H1 (cell line): ENCODE measurements around the gene CS. TPM values are rescaled to one million over a fixed set of nuclear protein-coding genes. Genes with fewer than 3 reads are reported as not detected.
"Not testable (repeated sequence)": the region's sequence is repeated elsewhere in the genome, so short reads cannot be mapped to it uniquely, and the experiment has no call there.

ENCODE experiments used
- CTCF ChIA-PET: fragments of 300-600 bp; sonication (Branson Sonifier 250); formaldehyde crosslinking; loops from one replicate; lab custom pipeline; 2021; ENCODE audit not compliant: partially characterized antibody; lab: Charles Lee
- POLR2A ChIA-PET: fragments of 300-600 bp; sonication (Branson Sonifier 250); formaldehyde crosslinking; loops from one replicate; lab custom pipeline; 2021; ENCODE audit warnings: inconsistent platforms; ENCODE audit not compliant: partially characterized antibody; lab: Charles Lee
- DNase-seq, 2 experiments: peaks; one replicate each; pipeline versions ENCODE4 v3.0.0 to v3.0.0-alpha.2; 2010 to 2022; ENCODE audit warnings: low spot score in 2 of 2, low read depth in 1 of 2, mixed read lengths in 1 of 2
- FAIRE-seq: peaks from 2 replicates; lab custom pipeline; 2011; peaks lifted over from hg19 to GRCh38; lab: Jason Lieb, UNC
- H2AFZ ChIP-seq: 2 replicates; pipeline ENCODE4 v1.8.1; 2012; ENCODE audit warnings: low read length, inconsistent platforms
- H2AK5ac ChIP-seq: 2 replicates; pipeline ENCODE4 v1.6.1; 2013; ENCODE audit warnings: low read depth, low read length
- H2BK120ac ChIP-seq: replicated peaks from 2 replicates; pipeline ENCODE3; 2013; ENCODE audit warnings: low read depth, low read length, inconsistent platforms
- H2BK12ac ChIP-seq: 2 replicates; pipeline ENCODE4 v1.6.1; 2013; ENCODE audit warnings: low read depth, low read length
- H2BK15ac ChIP-seq: 2 replicates; pipeline ENCODE4 v1.6.1; 2013; ENCODE audit warnings: low read length
- H2BK20ac ChIP-seq: 2 replicates; pipeline ENCODE4 v1.6.1; 2013; ENCODE audit warnings: low read length
- H2BK5ac ChIP-seq: 2 replicates; pipeline ENCODE4 v1.6.1; 2013; ENCODE audit warnings: low read depth, low read length
- H3K14ac ChIP-seq: 2 replicates; pipeline ENCODE4 v1.6.1; 2013; ENCODE audit warnings: inconsistent platforms; ENCODE audit not compliant: insufficient read length
- H3K18ac ChIP-seq: 2 replicates; pipeline ENCODE4 v1.6.1; 2013; ENCODE audit warnings: low read length; ENCODE audit errors: extremely low read depth
- H3K23ac ChIP-seq: 2 replicates; pipeline ENCODE4 v1.6.1; 2013; ENCODE audit warnings: inconsistent platforms; ENCODE audit not compliant: insufficient read length
- H3K23me2 ChIP-seq: 2 replicates; pipeline ENCODE4 v1.6.1; 2013; ENCODE audit warnings: low read depth, low read length
- H3K27ac ChIP-seq: 2 replicates; pipeline ENCODE4 v1.6.1; 2011; ENCODE audit warnings: low read depth, low read length, inconsistent platforms
- H3K27me3 ChIP-seq, 4 experiments: replicated peaks in 1 of 4; 1 replicate in 1 of 4; 2 replicates in 3 of 4; pipeline versions ENCODE4 v1.6.1 to v1.8.1; 2011 to 2013; ENCODE audit warnings: low read length in 3 of 4, mild to moderate bottlenecking in 3 of 4, inconsistent platforms in 2 of 4, mixed read lengths in 2 of 4, moderate library complexity in 1 of 4; ENCODE audit not compliant: control insufficient read depth in 3 of 4, insufficient read depth in 3 of 4; ENCODE audit errors: extremely low read depth in 1 of 4
- H3K36me3 ChIP-seq, 4 experiments: 2 replicates each; pipeline versions ENCODE4 v1.6.1 to v1.8.1; 2011 to 2013; ENCODE audit warnings: mild to moderate bottlenecking in 4 of 4, low read length in 3 of 4, moderate library complexity in 2 of 4, control low read depth in 1 of 4, inconsistent platforms in 1 of 4; ENCODE audit not compliant: insufficient read depth in 4 of 4, control insufficient read depth in 2 of 4
- H3K4ac ChIP-seq: replicated peaks from 2 replicates; pipeline ENCODE3; 2013; ENCODE audit warnings: low read length, low read depth, mixed read lengths, inconsistent platforms; ENCODE audit not compliant: insufficient read length
- H3K4me1 ChIP-seq, 4 experiments: replicated peaks in 1 of 4; 1 replicate in 1 of 4; 2 replicates in 3 of 4; pipeline versions ENCODE4 v1.6.1 to v1.8.1; 2011 to 2013; ENCODE audit warnings: low read length in 3 of 4, inconsistent platforms in 2 of 4, mixed read lengths in 1 of 4; ENCODE audit not compliant: insufficient read depth in 4 of 4, control insufficient read depth in 3 of 4
- H3K4me2 ChIP-seq, 2 experiments: 2 replicates each; pipeline versions ENCODE4 v1.6.1 to v1.8.1; 2011 to 2013; ENCODE audit warnings: low read depth in 2 of 2, low read length in 2 of 2, control low read depth in 1 of 2, inconsistent platforms in 1 of 2, mild to moderate bottlenecking in 1 of 2; ENCODE audit not compliant: insufficient read depth in 1 of 2
- H3K4me3 ChIP-seq, 4 experiments: fragments of 200-600, 300-600 bp in 1 of 4; sonication (generic), shearing (Covaris generic), sonication (Bioruptor Twin) in 1 of 4; 2 replicates each; pipeline versions ENCODE4 v1.5.1 to v1.8.1; 2011 to 2016; ENCODE audit warnings: low read length in 4 of 4, low read depth in 3 of 4, control low read depth in 2 of 4, inconsistent platforms in 2 of 4, mild to moderate bottlenecking in 2 of 4, mixed read lengths in 1 of 4, moderate library complexity in 1 of 4; ENCODE audit not compliant: insufficient read depth in 2 of 4; ENCODE audit errors: extremely low read depth in 1 of 4
- H3K56ac ChIP-seq: replicated peaks from 2 replicates; pipeline ENCODE3; 2013; ENCODE audit warnings: low read depth, mild to moderate bottlenecking, mixed read lengths, low read length, inconsistent platforms; ENCODE audit not compliant: insufficient read length
- H3K79me1 ChIP-seq: 2 replicates; pipeline ENCODE4 v1.6.1; 2013; ENCODE audit warnings: low read depth, low read length, control low read depth
- H3K79me2 ChIP-seq, 2 experiments: 2 replicates each; pipeline versions ENCODE4 v1.6.1 to v1.8.1; 2012 to 2013; ENCODE audit warnings: low read length in 2 of 2, mild to moderate bottlenecking in 2 of 2, inconsistent platforms in 1 of 2; ENCODE audit not compliant: insufficient read depth in 2 of 2, control insufficient read depth in 1 of 2
- H3K9ac ChIP-seq, 4 experiments: replicated peaks in 1 of 4; 1 replicate in 1 of 4; 2 replicates in 3 of 4; pipeline versions ENCODE4 v1.6.1 to v1.8.1; 2011 to 2013; ENCODE audit warnings: low read depth in 3 of 4, low read length in 3 of 4, control low read depth in 2 of 4, mild to moderate bottlenecking in 2 of 4, moderate library complexity in 2 of 4, inconsistent platforms in 1 of 4; ENCODE audit errors: extremely low read depth in 1 of 4
- H3K9me3 ChIP-seq, 2 experiments: 2 replicates each; pipeline versions ENCODE4 v1.6.1 to v1.8.1; 2012 to 2013; ENCODE audit warnings: mild to moderate bottlenecking in 2 of 2, moderate library complexity in 2 of 2, control low read depth in 1 of 2, inconsistent platforms in 1 of 2, low read depth in 1 of 2, low read length in 1 of 2, mixed read lengths in 1 of 2; ENCODE audit not compliant: insufficient read depth in 2 of 2
- H4K20me1 ChIP-seq, 2 experiments: replicated peaks in 1 of 2; 2 replicates each; pipeline versions ENCODE3 to v1.8.1; 2011 to 2013; ENCODE audit warnings: inconsistent platforms in 2 of 2, low read length in 2 of 2, mild to moderate bottlenecking in 1 of 2; ENCODE audit not compliant: insufficient read depth in 2 of 2, control insufficient read depth in 1 of 2
- H4K5ac ChIP-seq: 2 replicates; pipeline ENCODE4 v1.6.1; 2013; ENCODE audit warnings: low read length, low read depth, mixed read lengths, inconsistent platforms; ENCODE audit not compliant: insufficient read length
- H4K8ac ChIP-seq: 2 replicates; pipeline ENCODE4 v1.8.0; 2013; ENCODE audit warnings: mild to moderate bottlenecking, moderate library complexity, low read length, inconsistent platforms; ENCODE audit not compliant: insufficient read depth; ENCODE audit errors: extremely low read depth
- H4K91ac ChIP-seq: replicated peaks from 2 replicates; pipeline ENCODE3; 2013; ENCODE audit warnings: low read length, mixed read lengths, inconsistent platforms; ENCODE audit not compliant: insufficient read length
- CBX5 ChIP-seq: fragments of 300-800, 300-1000 bp; sonication (generic); IDR thresholded peaks from 2 replicates; pipeline ENCODE4 v1.7.1; 2016; ENCODE audit warnings: antibody characterized with exemption, low read length, low read depth
- JUND ChIP-seq: IDR thresholded peaks from 2 replicates; pipeline ENCODE4 v1.6.1; 2011; ENCODE audit warnings: mild to moderate bottlenecking, improper control_type of control experiment, low read length
- KDM4A ChIP-seq: IDR thresholded peaks from one replicate; pipeline ENCODE4 v1.7.1; 2012; ENCODE audit warnings: low read depth, mild to moderate bottlenecking, moderate library complexity, low read length, inconsistent platforms; ENCODE audit not compliant: severe bottlenecking
- POU5F1 ChIP-seq: IDR thresholded peaks from 2 replicates; pipeline ENCODE4 v1.6.1; 2011; ENCODE audit warnings: low read depth, mild to moderate bottlenecking, low read length, moderate library complexity
- RFX5 ChIP-seq: IDR thresholded peaks from 2 replicates; pipeline ENCODE4 v1.6.1; 2011; ENCODE audit warnings: low read depth, low read length, improper control_type of control experiment, borderline replicate concordance
- RXRA ChIP-seq: IDR thresholded peaks from 2 replicates; pipeline ENCODE4 v1.6.1; 2011; ENCODE audit warnings: low read depth, mild to moderate bottlenecking, low read length, moderate library complexity; ENCODE audit not compliant: insufficient read depth
- SP1 ChIP-seq: IDR thresholded peaks from 2 replicates; pipeline ENCODE4 v1.6.1; 2011; ENCODE audit warnings: low read depth, low read length
- SP4 ChIP-seq: IDR thresholded peaks from 2 replicates; pipeline ENCODE4 v1.6.1; 2012; ENCODE audit warnings: low read length, inconsistent platforms
- SRF ChIP-seq: IDR thresholded peaks from 2 replicates; pipeline ENCODE4 v1.6.1; 2011; ENCODE audit warnings: mild to moderate bottlenecking, low read depth, low read length, moderate library complexity
- WGBS, 2 experiments: shearing (Covaris generic) in 1 of 2; methylation state at CpG; one replicate each; pipeline versions ENCODE4 v1.1.6 to v1.1.7; 2013 to 2015; ENCODE audit warnings: low lambda C conversion rate in 2 of 2, mixed read lengths in 2 of 2, inconsistent platforms in 1 of 2, low coverage in 1 of 2, missing lambda C conversion rate in 1 of 2; ENCODE audit not compliant: insufficient replicate concordance in 2 of 2, insufficient coverage in 1 of 2, insufficient read length in 1 of 2; ENCODE audit errors: extremely low coverage in 1 of 2, missing lambda C conversion rate in 1 of 2; 5-methylcytosine and 5-hydroxymethylcytosine counted together
- polyA plus RNA-seq, 7 experiments: library from polyadenylated mRNA; depleted of rRNA in 3 of 7; stranded (reverse) in 5 of 7; unstranded in 2 of 7; fragments of >200 nt in 5 of 7; fragments of 200-250 nt in 2 of 7; gene quantifications; 1 replicate in 5 of 7; 2 replicates in 1 of 7; 4 replicates in 1 of 7; pipeline versions ENCODE4 v1.2.1 to v1.2.3, GENCODE V29; 2011 to 2013; ENCODE audit warnings: missing spikeins in 2 of 7, mixed read lengths in 2 of 7
- total RNA-seq: library from RNA; stranded (reverse); fragmentation: NEBNext Ultra II Directional; extraction: Animal tissue kit (Norgen Biotek cat#: 25700); gene quantifications from 2 replicates; pipeline ENCODE4 v1.2.1, GENCODE V29; 2021

The CS gene
- total and polyA plus RNA-seq, 2 of the 8 experiments (the other 6 are each of a cell fraction or from before 2014, with no cell fraction given): 96.6 to 238 TPM

DNA sequence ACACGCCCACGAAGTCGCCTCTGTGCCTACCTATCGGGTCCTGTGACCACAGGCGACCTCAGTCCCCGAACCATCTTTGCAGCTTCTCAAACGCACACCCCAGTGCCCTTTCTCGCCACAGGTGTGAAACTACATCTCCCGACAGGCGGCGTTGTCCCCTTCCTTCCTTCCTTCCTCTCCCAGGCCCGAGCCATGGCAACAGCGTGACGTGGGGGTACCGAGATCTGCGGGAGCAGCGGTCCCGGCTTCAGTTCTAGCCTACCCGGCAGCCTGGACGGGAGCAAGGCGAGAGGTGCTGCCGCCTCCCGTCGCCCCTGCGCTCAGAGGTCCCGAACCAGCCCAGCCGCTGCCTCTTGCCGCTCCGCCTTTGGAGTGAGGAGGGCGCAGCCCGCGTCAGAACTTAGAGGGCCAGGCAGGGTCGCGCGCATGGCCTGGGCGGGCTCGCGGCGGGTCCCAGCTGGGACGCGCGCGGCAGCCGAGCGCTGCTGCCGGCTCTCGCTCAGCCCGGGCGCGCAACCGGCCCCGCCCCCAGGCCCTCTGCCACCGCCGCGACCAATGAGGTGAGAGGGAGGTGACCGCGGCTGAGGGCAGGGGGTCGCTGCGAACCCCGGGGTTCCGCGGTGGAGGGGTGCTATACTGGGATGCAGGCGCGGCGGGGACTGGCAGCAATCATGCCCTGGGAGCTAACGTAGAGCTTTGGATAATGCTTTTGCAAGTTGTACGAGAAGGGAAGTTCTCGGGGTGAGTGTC lies 33.3 kb downstream of the CS start, which contains the start of gene COQ10A (continued):
- TF ChIP-seq KDM4A (peak; percentile 84), RFX5 (peak; percentile 57), SRF (no peak), SP1 (0 out of 2 replicates have a peak, but pooled peaks have one; percentile 12), JUND (no peak), SP4 (no peak), RXRA (no peak), POU5F1 (no peak), CBX5 (no peak)

DNA sequence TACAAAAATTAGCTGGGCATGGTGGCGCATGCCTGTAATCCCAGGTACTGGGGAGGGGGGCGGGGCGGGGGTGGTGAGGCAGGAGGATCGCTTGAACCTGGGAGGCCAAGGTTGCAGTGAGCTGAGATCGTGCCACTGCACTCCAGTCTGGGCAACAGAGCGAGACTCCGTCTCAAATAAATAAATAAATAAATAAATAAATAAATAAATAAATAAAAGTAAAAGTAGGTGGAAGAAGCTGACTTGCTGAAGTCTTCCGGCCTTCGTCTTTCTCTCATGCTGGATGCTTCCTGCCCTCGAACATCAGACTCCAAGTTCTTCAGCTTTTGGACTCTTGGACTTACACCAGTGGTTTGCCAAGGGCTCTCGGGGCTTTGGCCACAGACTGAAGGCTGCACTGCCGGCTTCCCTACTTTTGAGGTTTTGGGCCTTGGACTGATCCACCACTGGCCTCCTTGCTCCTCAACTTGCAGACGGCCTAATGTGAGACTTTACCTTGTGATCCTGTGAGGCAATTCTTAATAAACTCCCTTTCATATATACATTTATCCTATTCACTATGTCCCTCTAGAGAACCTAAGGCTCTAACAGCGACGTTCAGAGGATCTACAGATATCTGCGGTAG lies 34.0 kb downstream of the CS start:
- WGBS, 2 experiments: 69% methylated on average over 13 of the region's 16 CpGs; no CpG with 5 or more reads in 1 of the 2 experiments

More for the DNA sequence above, 34.0 kb downstream of the CS start:
- H3K9ac ChIP-seq: peak overlapping the region in 3 of 4 experiments; percentile 74 to 84 (median 84); a peak in 6 of 7 replicates
- H3K23ac ChIP-seq, H3K4ac ChIP-seq, H3K27me3 ChIP-seq, H3K14ac ChIP-seq, H2BK20ac ChIP-seq, H4K91ac ChIP-seq, H3K4me1 ChIP-seq, H2BK12ac ChIP-seq, H2BK120ac ChIP-seq, H3K56ac ChIP-seq, H2AK5ac ChIP-seq, H3K23me2 ChIP-seq, H3K79me1 ChIP-seq, H3K79me2 ChIP-seq, H4K20me1 ChIP-seq, H3K27ac ChIP-seq, H3K9me3 ChIP-seq, FAIRE-seq: not testable (repeated sequence)
- H3K4me2 ChIP-seq: peak overlapping the region; percentile 83 to 86
- H4K8ac ChIP-seq: 0 out of 2 replicates have a peak overlapping the region, but pooled peaks have one; percentile 77
- POLR2A ChIA-PET: interaction anchor here (0.6 to 2.8 kb wide), 34 partner anchors 8 to 221 kb away, joined by 3 to 24 read pairs (median 4); partner anchors contain the start of genes ANKRD52, CS, ESYT1 and MYL6
- H2AFZ ChIP-seq: peak overlapping the region; percentile 47
- H3K4me3 ChIP-seq: peak overlapping the region; percentile 82 to 88 (median 87)
- H3K36me3 ChIP-seq: peaks cover 0 to 19% (median 4%) of the 10 kb centered on the region in 4 experiments; a peak in 2 of 8 replicates
- peak overlapping the region; percentile 48 for H4K5ac ChIP-seq
- H3K18ac ChIP-seq: 0 out of 2 replicates have a peak overlapping the region, but pooled peaks have one; percentile 24
- CTCF ChIA-PET: interaction anchor here (0.7 to 3.4 kb wide), 21 partner anchors 9 to 127 kb away, joined by 3 to 20 read pairs (median 4); partner anchors contain the start of genes ANKRD52 and RNF41
- H2BK15ac ChIP-seq: 0 out of 2 replicates have a peak overlapping the region, but pooled peaks have one; percentile 40
- 0 out of 2 replicates have a peak overlapping the region, but pooled peaks have one; percentile 99 for H2BK5ac ChIP-seq
- DNase-seq: peak in 1 of 2 experiments; percentile 51
